ENCODE results near the gene OR52A1. TPM values are rescaled to one million over a fixed set of nuclear protein-coding genes. Genes with fewer than 3 reads are reported as not detected.

Gene OR52A1
- total RNA-seq, 1 experiment from 2014 or later = not detected

GRCh38 chr11:5102246-5102645 is 52.3 kb downstream of the OR52A1 start:
- Histone ChIP-seq H3K9me3 (ENCODE audit: control insufficient read depth, insufficient read depth, low read depth, low read length) (no peaks in the 10 kb centered on the region), H3K27ac (ENCODE audit: low read length) (no peak overlapping the region), H3K36me3 (ENCODE audit: control insufficient read depth, insufficient read depth, low read length) (no peaks in the 10 kb centered on the region), H3K4me3 (ENCODE audit: low read depth in 2 of 2, low read length in 2 of 2) (no peak overlapping the region), H3K4me1 (ENCODE audit: control insufficient read depth, insufficient read depth, low read length) (no peaks in the 10 kb centered on the region), H3K27me3 (ENCODE audit: control insufficient read depth, insufficient read depth, low read length) (peaks cover 9% of the 10 kb centered on the region)
- POLR2A ChIA-PET = no interaction called here
- CTCF ChIA-PET = no interaction called here
- intact Hi-C loops (cut with micrococcal nuclease; ENCODE audit: unreplicated experiment) = no loop called here
- TF ChIP-seq REST (IDR thresholded peaks at IDR 0.05; ENCODE audit: insufficient read depth in 1 of 2, low read depth in 2 of 2, low read length in 1 of 2) = no peak
- TF ChIP-seq POLR2AphosphoS5 (IDR thresholded peaks at IDR 0.05; ENCODE audit: low read depth, low read length) = no peak
- no peak for TF ChIP-seq CTCF (IDR thresholded peaks at IDR 0.05)
- no peak for TF ChIP-seq TCF7L2 (IDR thresholded peaks at IDR 0.05; ENCODE audit: low read depth, low read length)
- no peak for TF ChIP-seq SIN3A (IDR thresholded peaks at IDR 0.05; ENCODE audit: borderline replicate concordance, insufficient read depth, low read depth, low read length)
- no TSS peak for BruUV-seq (replicated peaks)
- no peak for DNase-seq (ENCODE audit: low read depth, low spot score)
- in situ Hi-C loops (cut with HindIII; ENCODE audit: low pct_unique_long_range_greater_than_20kb, low sequenced_read_pairs) = loop anchor here (5.0 kb wide), 1 partner anchor 40 kb away; no protein-coding TSS in a partner anchor
- ATAC-seq = no peak

- H3K36me3 ChIP-seq (ENCODE audit: control insufficient read depth, insufficient read depth, low read length) = no peaks in the 10 kb centered on the region
- DNase-seq (ENCODE audit: low read depth, low spot score) = no peak
- intact Hi-C loops (cut with micrococcal nuclease; ENCODE audit: unreplicated experiment) (loop anchor here (10.0 kb wide), 1 partner anchor 461 kb away; the partner anchor contains the start of gene OR51D1), in situ Hi-C loops (cut with HindIII; ENCODE audit: low pct_unique_long_range_greater_than_20kb, low sequenced_read_pairs) (no loop called here)
- H3K27ac ChIP-seq (ENCODE audit: low read length) = no peak overlapping the region
- no peaks in the 10 kb centered on the region for H3K9me3 ChIP-seq (ENCODE audit: control insufficient read depth, insufficient read depth, low read depth, low read length)
- BruUV-seq (replicated peaks) = no TSS peak
- H3K4me1 ChIP-seq (ENCODE audit: control insufficient read depth, insufficient read depth, low read length) = no peaks in the 10 kb centered on the region
- ATAC-seq = no peak
- no peak overlapping the region for H3K4me3 ChIP-seq (ENCODE audit: low read depth in 2 of 2, low read length in 2 of 2)
- H3K27me3 ChIP-seq (ENCODE audit: control insufficient read depth, insufficient read depth, low read length) = no peaks in the 10 kb centered on the region; the same call in 1 of the 2 replicates
- POLR2A ChIA-PET = no interaction called here
- CTCF ChIA-PET = no interaction called here
- TF ChIP-seq POLR2AphosphoS5 (IDR thresholded peaks at IDR 0.05; ENCODE audit: low read depth, low read length) (no peak), CTCF (IDR thresholded peaks at IDR 0.05) (no peak), REST (IDR thresholded peaks at IDR 0.05; ENCODE audit: insufficient read depth in 1 of 2, low read depth in 2 of 2, low read length in 1 of 2) (no peak), SIN3A (IDR thresholded peaks at IDR 0.05; ENCODE audit: borderline replicate concordance, insufficient read depth, low read depth, low read length) (no peak), TCF7L2 (IDR thresholded peaks at IDR 0.05; ENCODE audit: low read depth, low read length) (no peak)
Observed at GRCh38 chr11:5096011-5096410, 58.5 kb downstream of the OR52A1 start.
